NB4 (cell line): ENCODE results near the gene SPTAN1.

Experiments used
- CTCF ChIP-seq: IDR thresholded peaks from one replicate; pipeline ENCODE4 v1.5.1; 2012; ENCODE audit warnings: low read depth, low read length
- MAX ChIP-seq: IDR thresholded peaks from 2 replicates; pipeline ENCODE4 v1.6.1; 2011; ENCODE audit warnings: low read depth, low read length
- MYC ChIP-seq: IDR thresholded peaks from 2 replicates; pipeline ENCODE4 v1.6.1; 2011; ENCODE audit warnings: low read depth, low read length
- POLR2A ChIP-seq: IDR thresholded peaks from 2 replicates; pipeline ENCODE4 v1.6.1; 2011; ENCODE audit warnings: mild to moderate bottlenecking; ENCODE audit not compliant: insufficient read length; ENCODE audit errors: extremely low read depth

DNA sequence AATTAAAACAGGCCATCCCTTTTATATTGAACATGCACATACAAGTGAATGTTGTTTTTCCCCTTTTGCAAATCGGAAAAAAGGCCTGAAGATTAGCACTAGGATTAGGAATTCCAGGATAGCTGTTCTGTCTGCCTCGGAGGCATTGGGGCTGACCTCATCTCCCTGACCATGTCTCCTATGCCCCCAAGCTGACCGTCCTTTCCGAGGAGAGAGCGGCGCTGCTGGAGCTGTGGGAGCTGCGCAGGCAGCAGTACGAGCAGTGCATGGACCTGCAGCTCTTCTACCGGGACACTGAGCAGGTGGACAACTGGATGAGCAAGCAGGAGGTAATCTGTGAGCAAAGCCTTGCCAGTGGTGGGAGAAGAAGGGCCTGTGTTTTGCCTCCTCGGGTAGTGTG lies 28.3 kb downstream of the SPTAN1 start:
- no peak for TF ChIP-seq POLR2A
- TF ChIP-seq CTCF = no peak
- TF ChIP-seq MAX = no peak
- no peak for TF ChIP-seq MYC
